ENCODE data around the gene SPIB.

SPIB gene

GRCh38 chr19:50447053-50447452 is 28.3 kb downstream of the SPIB start:
- H3K27me3 Mint-ChIP-seq: peaks cover 30% of the 10 kb centered on the region
- H3K27ac Mint-ChIP-seq (ENCODE audit: low read depth): no peak overlapping the region
- ATAC-seq (replicated peaks; ENCODE audit: extremely low read depth, poor library complexity, severe bottlenecking) (no peak), DNase-seq (ENCODE audit: low spot score in 2 of 2) (no peak)
- no peaks in the 10 kb centered on the region for H3K4me1 Mint-ChIP-seq
- H3K36me3 Mint-ChIP-seq (ENCODE audit: insufficient read depth): peaks cover 1% of the 10 kb centered on the region
- H3K9me3 Mint-ChIP-seq: no peaks in the 10 kb centered on the region
- no peak overlapping the region for H3K4me3 Mint-ChIP-seq

- H3K4me3 Mint-ChIP-seq: no peak overlapping the region
- H3K4me1 Mint-ChIP-seq: no peaks in the 10 kb centered on the region
- H3K9me3 Mint-ChIP-seq: no peaks in the 10 kb centered on the region
- no peak for DNase-seq (ENCODE audit: low spot score in 2 of 2)
- peaks cover 37% of the 10 kb centered on the region for H3K27me3 Mint-ChIP-seq
- H3K27ac Mint-ChIP-seq (ENCODE audit: low read depth): no peak overlapping the region
- no peak for ATAC-seq (replicated peaks; ENCODE audit: extremely low read depth, poor library complexity, severe bottlenecking)
- H3K36me3 Mint-ChIP-seq (ENCODE audit: insufficient read depth): peaks cover 1% of the 10 kb centered on the region
These were observed 29.0 kb downstream of the SPIB start for GRCh38 chr19:50447750-50448149.

- Mint-ChIP-seq H3K4me3 (no peak overlapping the region), H3K9me3 (no peaks in the 10 kb centered on the region), H3K4me1 (no peaks in the 10 kb centered on the region), H3K27ac (ENCODE audit: low read depth) (no peak overlapping the region), H3K27me3 (peaks cover 42% of the 10 kb centered on the region), H3K36me3 (ENCODE audit: insufficient read depth) (peaks cover 1% of the 10 kb centered on the region)
- ATAC-seq (replicated peaks; ENCODE audit: extremely low read depth, poor library complexity, severe bottlenecking) (no peak), DNase-seq (ENCODE audit: low spot score in 2 of 2) (no peak)
These were observed 30.6 kb downstream of the SPIB start for GRCh38 chr19:50449236-50449899.

GRCh38 chr19:50450369-50451222 is 31.9 kb downstream of the SPIB start:
- H3K9me3 Mint-ChIP-seq: no peaks in the 10 kb centered on the region
- peaks cover 32% of the 10 kb centered on the region for H3K27me3 Mint-ChIP-seq
- DNase-seq (ENCODE audit: low spot score in 2 of 2): no peak
- H3K4me1 Mint-ChIP-seq: no peaks in the 10 kb centered on the region
- no peak overlapping the region for H3K27ac Mint-ChIP-seq (ENCODE audit: low read depth)
- ATAC-seq (replicated peaks; ENCODE audit: extremely low read depth, poor library complexity, severe bottlenecking): no peak
- no peak overlapping the region for H3K4me3 Mint-ChIP-seq
- H3K36me3 Mint-ChIP-seq (ENCODE audit: insufficient read depth): peaks cover 1% of the 10 kb centered on the region

- H3K9me3 Mint-ChIP-seq: no peaks in the 10 kb centered on the region
- no peak overlapping the region for H3K4me3 Mint-ChIP-seq
- H3K27ac Mint-ChIP-seq (ENCODE audit: low read depth): no peak overlapping the region
- H3K36me3 Mint-ChIP-seq (ENCODE audit: insufficient read depth): peaks cover 1% of the 10 kb centered on the region
- peaks cover 29% of the 10 kb centered on the region for H3K27me3 Mint-ChIP-seq
- H3K4me1 Mint-ChIP-seq: no peaks in the 10 kb centered on the region
- DNase-seq (ENCODE audit: low spot score in 2 of 2): no peak
- no peak for ATAC-seq (replicated peaks; ENCODE audit: extremely low read depth, poor library complexity, severe bottlenecking)
These were observed 32.4 kb downstream of the SPIB start for GRCh38 chr19:50451223-50451534.

DNA sequence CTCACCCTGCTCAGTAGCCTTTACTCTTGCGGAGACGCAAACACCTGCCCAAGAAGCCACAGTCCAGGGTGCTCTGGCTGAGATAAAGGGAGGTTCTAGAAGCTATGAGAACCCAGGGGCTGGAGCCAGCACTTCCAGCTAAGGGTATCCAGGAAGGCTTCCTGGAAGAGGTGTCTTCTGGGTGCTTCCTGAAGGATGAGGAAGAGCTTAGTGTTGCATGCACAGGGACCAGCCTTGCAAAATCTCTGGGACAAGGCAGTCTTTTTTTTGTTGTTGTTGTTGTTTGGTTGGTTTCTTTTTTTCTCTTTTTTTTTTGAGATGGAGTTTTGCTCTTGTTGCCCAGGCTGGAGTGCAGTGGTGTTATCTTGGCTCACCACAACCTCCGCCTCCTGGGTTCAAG is 34.5 kb downstream of the SPIB start:
- peaks cover 2% of the 10 kb centered on the region for H3K36me3 Mint-ChIP-seq (ENCODE audit: insufficient read depth)

DNA sequence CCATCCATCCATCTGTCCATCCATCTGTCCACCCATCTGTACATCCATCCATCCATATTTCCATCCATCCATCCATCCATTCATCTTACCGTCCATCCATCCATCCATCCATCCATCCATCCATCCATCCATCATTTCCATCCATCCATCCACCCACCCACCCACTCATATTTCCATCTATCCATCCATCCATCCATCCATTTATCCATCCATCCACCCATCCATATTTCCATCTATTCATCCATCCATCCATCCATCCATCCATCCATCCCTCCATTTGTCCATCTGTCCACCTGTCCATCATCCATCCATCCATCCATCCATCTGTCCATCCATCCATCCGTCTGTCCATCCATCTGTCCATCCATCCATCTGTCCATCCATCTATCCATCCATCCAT is 37.3 kb downstream of the SPIB start:
- Mint-ChIP-seq H3K27ac (ENCODE audit: low read depth) (no peak overlapping the region), H3K27me3 (peaks cover 32% of the 10 kb centered on the region), H3K9me3 (no peaks in the 10 kb centered on the region), H3K36me3 (ENCODE audit: insufficient read depth) (peaks cover 2% of the 10 kb centered on the region), H3K4me1 (no peaks in the 10 kb centered on the region), H3K4me3 (no peak overlapping the region)
- ATAC-seq (replicated peaks; ENCODE audit: extremely low read depth, poor library complexity, severe bottlenecking) (no peak), DNase-seq (ENCODE audit: low spot score in 2 of 2) (no peak)

More for the DNA sequence above, 34.5 kb downstream of the SPIB start:
- no peak for ATAC-seq (replicated peaks; ENCODE audit: extremely low read depth, poor library complexity, severe bottlenecking)
- H3K27me3 Mint-ChIP-seq: peaks cover 43% of the 10 kb centered on the region
- DNase-seq (ENCODE audit: low spot score in 2 of 2): no peak
- no peak overlapping the region for H3K27ac Mint-ChIP-seq (ENCODE audit: low read depth)
- H3K4me1 Mint-ChIP-seq: no peaks in the 10 kb centered on the region
- no peaks in the 10 kb centered on the region for H3K9me3 Mint-ChIP-seq
- no peak overlapping the region for H3K4me3 Mint-ChIP-seq

GRCh38 chr19:50457300-50457699 is 38.6 kb downstream of the SPIB start:
- no peak overlapping the region for H3K4me3 Mint-ChIP-seq
- peaks cover 25% of the 10 kb centered on the region for H3K27me3 Mint-ChIP-seq
- peaks cover 2% of the 10 kb centered on the region for H3K36me3 Mint-ChIP-seq (ENCODE audit: insufficient read depth)
- H3K4me1 Mint-ChIP-seq: peaks cover 5% of the 10 kb centered on the region
- H3K9me3 Mint-ChIP-seq: no peaks in the 10 kb centered on the region
- no peak for DNase-seq (ENCODE audit: low spot score in 2 of 2)
- no peak overlapping the region for H3K27ac Mint-ChIP-seq (ENCODE audit: low read depth)
- ATAC-seq (replicated peaks; ENCODE audit: extremely low read depth, poor library complexity, severe bottlenecking): no peak

DNA sequence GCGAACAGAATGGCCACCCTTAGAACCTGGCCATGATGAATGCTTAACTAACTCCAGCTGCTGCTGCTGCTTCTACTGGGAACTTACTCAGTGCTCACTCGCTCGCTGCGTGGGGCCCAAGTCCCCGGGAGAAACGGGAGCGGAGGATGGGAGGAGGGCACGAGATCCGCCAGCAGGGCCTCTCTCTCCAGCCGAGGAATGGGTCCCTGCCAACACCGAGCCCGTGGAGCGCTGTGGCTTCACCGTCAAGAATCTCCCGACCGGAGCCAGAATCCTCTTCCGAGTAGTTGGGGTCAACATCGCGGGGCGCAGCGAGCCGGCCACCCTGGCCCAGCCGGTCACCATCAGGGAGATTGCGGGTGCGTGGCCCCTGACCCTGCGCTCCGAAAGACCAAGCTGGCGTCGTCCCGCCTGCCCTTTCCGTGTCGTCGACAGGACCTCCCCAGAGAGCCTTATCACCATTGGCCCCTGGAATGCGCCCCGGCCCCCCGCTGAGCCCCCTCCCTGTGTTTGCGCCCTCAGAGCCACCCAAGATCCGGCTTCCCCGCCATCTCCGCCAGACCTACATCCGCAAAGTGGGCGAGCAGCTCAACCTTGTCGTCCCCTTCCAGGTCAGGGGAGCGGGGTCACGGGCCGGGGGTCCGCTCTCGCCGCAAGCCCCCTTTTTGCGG is 39.8 kb downstream of the SPIB start:
- Mint-ChIP-seq H3K4me1 (peaks cover 5% of the 10 kb centered on the region), H3K27ac (ENCODE audit: low read depth) (no peak overlapping the region), H3K9me3 (no peaks in the 10 kb centered on the region), H3K27me3 (peaks cover 15% of the 10 kb centered on the region), H3K36me3 (ENCODE audit: insufficient read depth) (peaks cover 2% of the 10 kb centered on the region), H3K4me3 (no peak overlapping the region)
- ATAC-seq (replicated peaks; ENCODE audit: extremely low read depth, poor library complexity, severe bottlenecking) (no peak), DNase-seq (ENCODE audit: low spot score in 2 of 2) (no peak)

- DNase-seq (ENCODE audit: low spot score in 2 of 2) (no peak), ATAC-seq (replicated peaks; ENCODE audit: extremely low read depth, poor library complexity, severe bottlenecking) (no peak)
- H3K27ac Mint-ChIP-seq (ENCODE audit: low read depth): no peak overlapping the region
- H3K9me3 Mint-ChIP-seq: no peaks in the 10 kb centered on the region
- H3K4me3 Mint-ChIP-seq: no peak overlapping the region
- peaks cover 2% of the 10 kb centered on the region for H3K36me3 Mint-ChIP-seq (ENCODE audit: insufficient read depth)
- H3K27me3 Mint-ChIP-seq: peaks cover 15% of the 10 kb centered on the region
- peaks cover 5% of the 10 kb centered on the region for H3K4me1 Mint-ChIP-seq
These were observed 40.3 kb downstream of the SPIB start for GRCh38 chr19:50459067-50459456.

GRCh38 chr19:50459638-50460037 is 40.9 kb downstream of the SPIB start:
- ATAC-seq (replicated peaks; ENCODE audit: extremely low read depth, poor library complexity, severe bottlenecking): no peak
- Mint-ChIP-seq H3K4me3 (no peak overlapping the region), H3K36me3 (ENCODE audit: insufficient read depth) (peaks cover 2% of the 10 kb centered on the region), H3K9me3 (no peaks in the 10 kb centered on the region), H3K4me1 (peaks cover 5% of the 10 kb centered on the region), H3K27me3 (peaks cover 15% of the 10 kb centered on the region), H3K27ac (ENCODE audit: low read depth) (no peak overlapping the region)
- no peak for DNase-seq (ENCODE audit: low spot score in 2 of 2)

GRCh38 chr19:50460161-50460765 is 41.5 kb downstream of the SPIB start:
- Mint-ChIP-seq H3K9me3 (no peaks in the 10 kb centered on the region), H3K27ac (ENCODE audit: low read depth) (no peak overlapping the region), H3K36me3 (ENCODE audit: insufficient read depth) (peaks cover 2% of the 10 kb centered on the region), H3K27me3 (peaks cover 15% of the 10 kb centered on the region), H3K4me1 (peaks cover 5% of the 10 kb centered on the region), H3K4me3 (no peak overlapping the region)
- DNase-seq (ENCODE audit: low spot score in 2 of 2) (no peak), ATAC-seq (replicated peaks; ENCODE audit: extremely low read depth, poor library complexity, severe bottlenecking) (no peak)
